Body of pancreas (tissue), 4 donors: ENCODE data around the gene CELSR1.

Experiments used
- CTCF ChIP-seq, 7 experiments: fragments of 450-650 bp in 4 of 7; fragments of 200-600 bp in 3 of 7; sonication (generic) in 3 of 7; IDR thresholded peaks; one replicate each; pipeline ENCODE4 v1.5.1; 2016 to 2019; ENCODE audit warnings: antibody characterized with exemption in 7 of 7
- POLR2A ChIP-seq, 3 donors: fragments of 450-650 bp; IDR thresholded peaks; one replicate each; pipeline ENCODE4 v1.6.1; 2016; ENCODE audit warnings: antibody characterized with exemption in 3 of 3, mild to moderate bottlenecking in 2 of 3

- TF ChIP-seq CTCF (IDR thresholded peaks at IDR 0.05) (no peak), POLR2A (IDR thresholded peaks at IDR 0.05) (no peak)
Observed at GRCh38 chr22:46528121-46528610, 9.3 kb downstream of the CELSR1 start.
